Measurements from ENCODE around the gene GET3.

- TF ChIP-seq CTCF (IDR thresholded peaks at IDR 0.05; ENCODE audit: extremely low read depth in 1 of 2, insufficient read depth in 1 of 2, low read depth in 1 of 2, low read length in 2 of 2) (no peak), POLR2A (IDR thresholded peaks at IDR 0.05; ENCODE audit: low read depth, low read length) (no peak), EZH2 (IDR thresholded peaks at IDR 0.05; ENCODE audit: borderline replicate concordance, low read depth, low read length, severe bottlenecking) (no peak), POLR2AphosphoS5 (IDR thresholded peaks at IDR 0.05; ENCODE audit: insufficient read depth, low read depth, low read length) (no peak), MAX (IDR thresholded peaks at IDR 0.05; ENCODE audit: insufficient read depth, insufficient read length) (no peak), JUN (IDR thresholded peaks at IDR 0.05; ENCODE audit: borderline replicate concordance, insufficient read depth, insufficient read length, low read depth) (no peak)
Observed at GRCh38 chr19:12789098-12789903, 52.0 kb downstream of the GET3 start.

All from endothelial cell of umbilical vein (primary cell).